SK-N-SH (cell line): ENCODE results near the gene CDH4. TPM values are rescaled to one million over a fixed set of nuclear protein-coding genes. Genes with fewer than 3 reads are reported as not detected.

Source experiments
- CTCF ChIA-PET: fragments of 300-600, 350-600 bp; formaldehyde crosslinking; extraction: SDS; loops from one replicate; lab custom pipeline; 2021; lab: Yijun Ruan, JAX
- POLR2A ChIA-PET: fragments of 350-600 bp; sonication (Branson Sonifier 250); formaldehyde crosslinking; extraction: SDS; loops from one replicate; lab custom pipeline; 2020; ENCODE audit warnings: antibody characterized with exemption, inconsistent platforms; lab: Yijun Ruan, JAX
- DNase-seq: peaks from one replicate; pipeline ENCODE4 v3.0.0; 2012
- H2AFZ ChIP-seq: fragments of 200-600 bp; sonication (generic); 2 replicates; pipeline ENCODE4 v1.8.1; 2016; ENCODE audit warnings: antibody characterized with exemption, mild to moderate bottlenecking, low read depth
- H3F3A ChIP-seq: fragments of 200-600 bp; sonication (generic); replicated peaks from 2 replicates; pipeline ENCODE3; 2016; ENCODE audit warnings: antibody characterized with exemption, mild to moderate bottlenecking; ENCODE audit not compliant: insufficient read depth
- H3K27ac ChIP-seq, 2 experiments: fragments of 200-500 bp in 1 of 2; fragments of 200-600 bp in 1 of 2; sonication (Bioruptor generic) in 1 of 2; sonication (generic), shearing (Covaris generic) in 1 of 2; 2 replicates each; pipeline versions ENCODE4 v1.5.1 to v1.6.1; 2014 to 2016; ENCODE audit warnings: low read depth in 2 of 2, inconsistent platforms in 1 of 2, low read length in 1 of 2, mild to moderate bottlenecking in 1 of 2, mixed read lengths in 1 of 2
- H3K27me3 ChIP-seq: fragments of 200-600 bp; sonication (generic), shearing (Covaris generic); 2 replicates; pipeline ENCODE4 v1.6.1; 2016; ENCODE audit warnings: mixed run types; ENCODE audit not compliant: insufficient read depth
- H3K36me3 ChIP-seq, 2 experiments: fragments of 200-500 bp in 1 of 2; fragments of 200-600 bp in 1 of 2; sonication (Bioruptor generic) in 1 of 2; sonication (generic) in 1 of 2; replicated peaks in 1 of 2; 2 replicates each; pipeline versions ENCODE3 to v1.5.1; 2014 to 2016; ENCODE audit warnings: low read length in 1 of 2, mild to moderate bottlenecking in 1 of 2; ENCODE audit not compliant: insufficient read depth in 2 of 2, control insufficient read depth in 1 of 2
- H3K4me1 ChIP-seq, 2 experiments: fragments of 200-500 bp in 1 of 2; fragments of 200-600 bp in 1 of 2; sonication (Bioruptor generic) in 1 of 2; sonication (generic), shearing (Covaris generic) in 1 of 2; 2 replicates each; pipeline versions ENCODE4 v1.5.1 to v1.6.1; 2014 to 2016; ENCODE audit warnings: low read depth in 1 of 2, low read length in 1 of 2, mixed run types in 1 of 2; ENCODE audit not compliant: insufficient read depth in 2 of 2, control insufficient read depth in 1 of 2
- H3K4me2 ChIP-seq: fragments of 200-600 bp; sonication (generic), shearing (Covaris generic); 2 replicates; pipeline ENCODE4 v1.6.1; 2017; ENCODE audit warnings: mixed run types
- H3K4me3 ChIP-seq, 2 experiments: fragments of 200-500 bp in 1 of 2; fragments of 200-600 bp in 1 of 2; sonication (Bioruptor generic) in 1 of 2; sonication (generic), shearing (Covaris generic) in 1 of 2; 2 replicates each; pipeline versions ENCODE4 v1.5.1 to v1.8.1; 2014 to 2016; ENCODE audit warnings: low read depth in 2 of 2, inconsistent platforms in 1 of 2, low read length in 1 of 2, mild to moderate bottlenecking in 1 of 2, mixed read lengths in 1 of 2, moderate library complexity in 1 of 2
- H3K79me2 ChIP-seq: fragments of 200-600 bp; sonication (generic); 2 replicates; pipeline ENCODE4 v1.8.1; 2017; ENCODE audit warnings: mild to moderate bottlenecking; ENCODE audit not compliant: insufficient read depth
- H3K9ac ChIP-seq: fragments of 200-600 bp; sonication (generic); 2 replicates; pipeline ENCODE4 v1.6.1; 2017; ENCODE audit warnings: mixed run types
- H3K9me2 ChIP-seq: fragments of 200-600 bp; sonication (generic); 2 replicates; pipeline ENCODE4 v1.6.1; 2017; ENCODE audit warnings: mixed run types
- H3K9me3 ChIP-seq: fragments of 200-600 bp; sonication (generic); 2 replicates; pipeline ENCODE4 v1.6.1; 2017; ENCODE audit warnings: mixed run types, mild to moderate bottlenecking, moderate library complexity
- H4K20me1 ChIP-seq: fragments of 200-600 bp; sonication (generic); 2 replicates; pipeline ENCODE4 v1.6.1; 2017; ENCODE audit warnings: mild to moderate bottlenecking, mixed run types; ENCODE audit not compliant: insufficient read depth
- FOXJ3 ChIP-seq: sonication (generic); formaldehyde crosslinking; IDR thresholded peaks from 2 replicates; pipeline ENCODE4 v1.5.1; 2020; ENCODE audit warnings: mild to moderate bottlenecking, missing genetic modification reagents
- FOXM1 ChIP-seq: IDR thresholded peaks from 2 replicates; pipeline ENCODE4 v1.4.0; 2012; ENCODE audit warnings: low read depth, mild to moderate bottlenecking
- JUND ChIP-seq: IDR thresholded peaks from 2 replicates; pipeline ENCODE4 v1.4.0; 2012
- MEF2A ChIP-seq: IDR thresholded peaks from 2 replicates; pipeline ENCODE4 v1.4.0; 2012; ENCODE audit warnings: low read depth, borderline replicate concordance
- NRF1 ChIP-seq: IDR thresholded peaks from 2 replicates; pipeline ENCODE4 v1.6.1; 2012; ENCODE audit warnings: low read depth, mild to moderate bottlenecking, low read length
- RAD21 ChIP-seq: IDR thresholded peaks from 2 replicates; pipeline ENCODE4 v1.6.1; 2012; ENCODE audit warnings: mild to moderate bottlenecking, low read length
- RCOR1 ChIP-seq: fragments of 150-350 bp; IDR thresholded peaks from 2 replicates; pipeline ENCODE4 v1.6.1; 2017; ENCODE audit warnings: antibody characterized with exemption, low read length
- RFX5 ChIP-seq: IDR thresholded peaks from 2 replicates; pipeline ENCODE4 v1.6.1; 2012; ENCODE audit warnings: mild to moderate bottlenecking, improper control_type of control experiment, low read length
- TCF12 ChIP-seq: IDR thresholded peaks from 2 replicates; pipeline ENCODE4 v1.4.0; 2012
- WGBS: methylation state at CpG from one replicate; pipeline ENCODE4 v1.1.6; 2017; ENCODE audit warnings: low lambda C conversion rate; 5-methylcytosine and 5-hydroxymethylcytosine counted together
- polyA plus RNA-seq, 3 experiments: library from polyadenylated mRNA; depleted of rRNA; stranded (reverse); fragments of >200 nt; gene quantifications; 2 replicates each; pipeline ENCODE4 v1.2.3, GENCODE V29; 2012
- TF ChIP-seq, protein P1 (sequence below): IDR thresholded peaks from 2 replicates; pipeline ENCODE4 v1.4.0; 2012; ENCODE audit warnings: low read depth, borderline replicate concordance
- TF ChIP-seq, protein P2 (sequence below): IDR thresholded peaks from 2 replicates; pipeline ENCODE4; 2012
- TF ChIP-seq, protein P3 (sequence below): IDR thresholded peaks from 2 replicates; pipeline ENCODE4 v1.4.0; 2012; ENCODE audit warnings: low read depth, borderline replicate concordance
- TF ChIP-seq, protein P4 (sequence below): IDR thresholded peaks from 2 replicates; pipeline ENCODE4 v1.6.1; 2012; ENCODE audit warnings: mild to moderate bottlenecking, low read depth, low read length, moderate library complexity

The CDH4 gene
- polyA plus RNA-seq, 1 of the 3 experiments (the other 2 are of a cell fraction): not detected

DNA sequence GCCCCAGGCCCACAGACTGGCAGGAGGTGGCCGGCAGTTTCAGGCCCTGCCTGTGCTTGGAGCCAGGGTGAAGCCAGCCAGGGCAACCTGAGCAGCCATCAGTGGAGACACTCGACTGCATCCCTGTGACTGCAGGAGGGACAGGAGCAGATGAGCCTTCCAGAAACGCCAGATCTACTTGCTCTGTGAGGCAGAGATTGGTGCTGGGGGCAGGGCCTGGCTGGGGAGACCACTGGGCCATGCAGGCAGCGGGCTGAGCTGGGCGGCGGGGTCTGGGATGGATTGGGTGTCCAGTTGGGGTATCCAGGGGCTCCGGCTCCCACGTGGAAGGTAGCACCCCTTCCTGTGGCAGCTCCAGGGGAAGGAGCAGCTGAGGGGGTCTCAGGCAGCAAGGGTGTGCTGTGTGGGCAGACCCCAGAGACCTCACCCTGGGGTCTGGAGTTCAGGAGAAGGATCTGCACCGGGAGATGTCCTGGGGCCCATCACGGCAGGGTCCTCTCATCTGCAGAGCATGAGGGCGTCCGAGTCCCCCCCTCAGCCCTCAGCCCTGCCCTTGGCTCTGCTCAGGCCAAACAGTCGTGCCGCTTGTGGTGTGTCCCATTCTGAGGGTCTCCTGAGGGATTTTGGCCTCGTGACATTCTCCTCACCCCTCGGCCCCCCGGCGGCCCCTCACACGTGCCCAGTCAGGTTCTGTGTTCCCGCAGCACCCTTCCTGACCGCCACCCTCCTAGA lies 478.7 kb downstream of the CDH4 start:
- 51% methylated on average over 17 of the region's 21 CpGs for WGBS
- no peak for DNase-seq
- TF ChIP-seq RCOR1 (no peak), FOXM1 (no peak), JUND (no peak), MEF2A (no peak), RAD21 (no peak), NRF1 (no peak), RFX5 (no peak), FOXJ3 (CRISPR knock-in tag) (no peak), TCF12 (no peak)
- TF ChIP-seq, protein P1, sequence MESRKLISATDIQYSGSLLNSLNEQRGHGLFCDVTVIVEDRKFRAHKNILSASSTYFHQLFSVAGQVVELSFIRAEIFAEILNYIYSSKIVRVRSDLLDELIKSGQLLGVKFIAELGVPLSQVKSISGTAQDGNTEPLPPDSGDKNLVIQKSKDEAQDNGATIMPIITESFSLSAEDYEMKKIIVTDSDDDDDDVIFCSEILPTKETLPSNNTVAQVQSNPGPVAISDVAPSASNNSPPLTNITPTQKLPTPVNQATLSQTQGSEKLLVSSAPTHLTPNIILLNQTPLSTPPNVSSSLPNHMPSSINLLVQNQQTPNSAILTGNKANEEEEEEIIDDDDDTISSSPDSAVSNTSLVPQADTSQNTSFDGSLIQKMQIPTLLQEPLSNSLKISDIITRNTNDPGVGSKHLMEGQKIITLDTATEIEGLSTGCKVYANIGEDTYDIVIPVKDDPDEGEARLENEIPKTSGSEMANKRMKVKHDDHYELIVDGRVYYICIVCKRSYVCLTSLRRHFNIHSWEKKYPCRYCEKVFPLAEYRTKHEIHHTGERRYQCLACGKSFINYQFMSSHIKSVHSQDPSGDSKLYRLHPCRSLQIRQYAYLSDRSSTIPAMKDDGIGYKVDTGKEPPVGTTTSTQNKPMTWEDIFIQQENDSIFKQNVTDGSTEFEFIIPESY: no peak
- TF ChIP-seq, protein P2, sequence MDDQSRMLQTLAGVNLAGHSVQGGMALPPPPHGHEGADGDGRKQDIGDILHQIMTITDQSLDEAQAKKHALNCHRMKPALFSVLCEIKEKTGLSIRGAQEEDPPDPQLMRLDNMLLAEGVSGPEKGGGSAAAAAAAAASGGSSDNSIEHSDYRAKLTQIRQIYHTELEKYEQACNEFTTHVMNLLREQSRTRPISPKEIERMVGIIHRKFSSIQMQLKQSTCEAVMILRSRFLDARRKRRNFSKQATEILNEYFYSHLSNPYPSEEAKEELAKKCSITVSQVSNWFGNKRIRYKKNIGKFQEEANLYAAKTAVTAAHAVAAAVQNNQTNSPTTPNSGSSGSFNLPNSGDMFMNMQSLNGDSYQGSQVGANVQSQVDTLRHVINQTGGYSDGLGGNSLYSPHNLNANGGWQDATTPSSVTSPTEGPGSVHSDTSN: no peak
- TF ChIP-seq, protein P3, sequence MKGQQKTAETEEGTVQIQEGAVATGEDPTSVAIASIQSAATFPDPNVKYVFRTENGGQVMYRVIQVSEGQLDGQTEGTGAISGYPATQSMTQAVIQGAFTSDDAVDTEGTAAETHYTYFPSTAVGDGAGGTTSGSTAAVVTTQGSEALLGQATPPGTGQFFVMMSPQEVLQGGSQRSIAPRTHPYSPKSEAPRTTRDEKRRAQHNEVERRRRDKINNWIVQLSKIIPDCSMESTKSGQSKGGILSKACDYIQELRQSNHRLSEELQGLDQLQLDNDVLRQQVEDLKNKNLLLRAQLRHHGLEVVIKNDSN: no peak
- TF ChIP-seq, protein P4, sequence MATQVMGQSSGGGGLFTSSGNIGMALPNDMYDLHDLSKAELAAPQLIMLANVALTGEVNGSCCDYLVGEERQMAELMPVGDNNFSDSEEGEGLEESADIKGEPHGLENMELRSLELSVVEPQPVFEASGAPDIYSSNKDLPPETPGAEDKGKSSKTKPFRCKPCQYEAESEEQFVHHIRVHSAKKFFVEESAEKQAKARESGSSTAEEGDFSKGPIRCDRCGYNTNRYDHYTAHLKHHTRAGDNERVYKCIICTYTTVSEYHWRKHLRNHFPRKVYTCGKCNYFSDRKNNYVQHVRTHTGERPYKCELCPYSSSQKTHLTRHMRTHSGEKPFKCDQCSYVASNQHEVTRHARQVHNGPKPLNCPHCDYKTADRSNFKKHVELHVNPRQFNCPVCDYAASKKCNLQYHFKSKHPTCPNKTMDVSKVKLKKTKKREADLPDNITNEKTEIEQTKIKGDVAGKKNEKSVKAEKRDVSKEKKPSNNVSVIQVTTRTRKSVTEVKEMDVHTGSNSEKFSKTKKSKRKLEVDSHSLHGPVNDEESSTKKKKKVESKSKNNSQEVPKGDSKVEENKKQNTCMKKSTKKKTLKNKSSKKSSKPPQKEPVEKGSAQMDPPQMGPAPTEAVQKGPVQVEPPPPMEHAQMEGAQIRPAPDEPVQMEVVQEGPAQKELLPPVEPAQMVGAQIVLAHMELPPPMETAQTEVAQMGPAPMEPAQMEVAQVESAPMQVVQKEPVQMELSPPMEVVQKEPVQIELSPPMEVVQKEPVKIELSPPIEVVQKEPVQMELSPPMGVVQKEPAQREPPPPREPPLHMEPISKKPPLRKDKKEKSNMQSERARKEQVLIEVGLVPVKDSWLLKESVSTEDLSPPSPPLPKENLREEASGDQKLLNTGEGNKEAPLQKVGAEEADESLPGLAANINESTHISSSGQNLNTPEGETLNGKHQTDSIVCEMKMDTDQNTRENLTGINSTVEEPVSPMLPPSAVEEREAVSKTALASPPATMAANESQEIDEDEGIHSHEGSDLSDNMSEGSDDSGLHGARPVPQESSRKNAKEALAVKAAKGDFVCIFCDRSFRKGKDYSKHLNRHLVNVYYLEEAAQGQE: no peak
- no peak overlapping the region for H2AFZ ChIP-seq
- no peaks in the 10 kb centered on the region for H3K79me2 ChIP-seq
- no peaks in the 10 kb centered on the region for H3K4me1 ChIP-seq
- no peaks in the 10 kb centered on the region for H4K20me1 ChIP-seq
- ChIA-PET POLR2A (no interaction called here), CTCF (no interaction called here)
- no peaks in the 10 kb centered on the region for H3K9me2 ChIP-seq
- H3K4me3 ChIP-seq: no peak overlapping the region
- H3K4me2 ChIP-seq: no peak overlapping the region
- H3K9me3 ChIP-seq: no peaks in the 10 kb centered on the region
- H3K9ac ChIP-seq: no peak overlapping the region
- H3K27ac ChIP-seq: no peak overlapping the region
- H3K27me3 ChIP-seq: no peaks in the 10 kb centered on the region
- H3K36me3 ChIP-seq: no peaks in the 10 kb centered on the region
- H3F3A ChIP-seq: no peaks in the 10 kb centered on the region
